ENCODE measurements around the gene ATP5F1D. TPM values are rescaled to one million over a fixed set of nuclear protein-coding genes. Genes with fewer than 3 reads are reported as not detected.
A peak's percentile ranks its signal among the peaks of the same experiment; 100 is the strongest.
"Not testable (repeated sequence)": the region's sequence is repeated elsewhere in the genome, so short reads cannot be mapped to it uniquely, and the experiment has no call there.

Gene ATP5F1D
- total RNA-seq, 1 experiment from 2014 or later, result 102 TPM

DNA sequence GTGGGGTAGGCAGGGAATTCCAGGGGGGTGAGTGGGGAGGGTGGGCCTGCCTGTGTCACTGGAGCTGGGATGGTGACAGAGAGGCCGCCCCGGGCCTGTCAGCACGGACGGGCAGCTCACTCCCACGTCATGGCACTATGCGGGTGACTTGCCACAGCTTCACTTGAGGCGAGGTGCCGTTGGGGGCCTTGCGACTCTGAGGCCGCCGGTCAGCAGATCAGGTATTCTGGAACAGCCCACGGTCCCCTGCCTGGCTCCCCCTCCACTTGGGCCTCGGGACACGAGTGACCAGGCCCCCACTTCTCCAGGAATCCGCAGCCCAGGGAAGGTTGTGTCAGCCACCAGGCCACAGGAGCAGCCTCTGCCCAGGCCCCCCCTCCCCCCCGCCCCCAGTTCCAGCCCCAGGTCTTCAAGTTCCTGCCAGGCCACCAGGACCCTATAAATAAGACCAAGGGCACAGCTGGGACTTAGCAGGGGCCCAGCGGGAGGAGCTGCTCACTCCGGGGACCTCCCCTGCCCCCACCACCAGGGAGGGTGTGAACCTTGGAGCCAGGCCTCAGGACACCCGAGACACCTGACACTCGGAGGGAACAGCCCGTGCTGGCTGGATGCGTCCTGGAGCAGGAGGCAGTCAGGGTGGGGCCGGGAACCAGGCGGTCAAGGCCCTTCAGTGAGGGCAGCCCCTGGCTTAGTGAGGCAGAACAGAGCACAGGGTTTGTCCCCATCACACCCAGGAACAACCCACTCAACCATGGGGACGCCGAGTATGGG lies 4.1 kb downstream of the ATP5F1D start:
- Histone ChIP-seq H3K4me2 (ENCODE audit: low read length) (no peak overlapping the region), H3K9me3 (ENCODE audit: low read length) (no peaks in the 10 kb centered on the region), H3K4me1 (ENCODE audit: insufficient read depth, low read length) (peaks cover 37% of the 10 kb centered on the region), H2AFZ (ENCODE audit: low read length) (no peak overlapping the region), H3K36me3 (ENCODE audit: low read depth, low read length) (peaks cover under 1% of the 10 kb centered on the region; the same call in 1 of the 2 replicates), H3K4me3 (ENCODE audit: low read length) (no peak overlapping the region), H4K20me1 (ENCODE audit: low read length) (no peaks in the 10 kb centered on the region), H3K27me3 (ENCODE audit: low read length) (no peaks in the 10 kb centered on the region), H3K27ac (ENCODE audit: low read length) (no peak overlapping the region), H3K9me2 (replicated peaks; ENCODE audit: low read length) (no peaks in the 10 kb centered on the region), H3K9ac (ENCODE audit: low read length) (no peak overlapping the region), H3F3A (ENCODE audit: low read length, unreplicated experiment) (no peaks in the 10 kb centered on the region), H3K79me2 (ENCODE audit: low read length) (peaks cover 50% of the 10 kb centered on the region)
- BruUV-seq (replicated peaks), result no TSS peak
- TF ChIP-seq EZH2phosphoT487 (IDR thresholded peaks at IDR 0.05; ENCODE audit: borderline replicate concordance, low read length), result no peak
- TF ChIP-seq, protein P1, sequence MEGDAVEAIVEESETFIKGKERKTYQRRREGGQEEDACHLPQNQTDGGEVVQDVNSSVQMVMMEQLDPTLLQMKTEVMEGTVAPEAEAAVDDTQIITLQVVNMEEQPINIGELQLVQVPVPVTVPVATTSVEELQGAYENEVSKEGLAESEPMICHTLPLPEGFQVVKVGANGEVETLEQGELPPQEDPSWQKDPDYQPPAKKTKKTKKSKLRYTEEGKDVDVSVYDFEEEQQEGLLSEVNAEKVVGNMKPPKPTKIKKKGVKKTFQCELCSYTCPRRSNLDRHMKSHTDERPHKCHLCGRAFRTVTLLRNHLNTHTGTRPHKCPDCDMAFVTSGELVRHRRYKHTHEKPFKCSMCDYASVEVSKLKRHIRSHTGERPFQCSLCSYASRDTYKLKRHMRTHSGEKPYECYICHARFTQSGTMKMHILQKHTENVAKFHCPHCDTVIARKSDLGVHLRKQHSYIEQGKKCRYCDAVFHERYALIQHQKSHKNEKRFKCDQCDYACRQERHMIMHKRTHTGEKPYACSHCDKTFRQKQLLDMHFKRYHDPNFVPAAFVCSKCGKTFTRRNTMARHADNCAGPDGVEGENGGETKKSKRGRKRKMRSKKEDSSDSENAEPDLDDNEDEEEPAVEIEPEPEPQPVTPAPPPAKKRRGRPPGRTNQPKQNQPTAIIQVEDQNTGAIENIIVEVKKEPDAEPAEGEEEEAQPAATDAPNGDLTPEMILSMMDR (conservative IDR thresholded peaks at IDR 0.05; ENCODE audit: low read depth, low read length), result no peak
- TF ChIP-seq EZH2 (IDR thresholded peaks at IDR 0.05; ENCODE audit: low read length, unreplicated experiment), result no peak
- ChIA-PET POLR2A (ENCODE audit: unreplicated experiment) (no interaction called here), CTCF (interaction anchor here (2.6 kb wide), 1 partner anchor 21 kb away, joined by 124 read pairs; no protein-coding TSS in a partner anchor)
- ATAC-seq, result no peak
- no peak for DNase-seq
- intact Hi-C loops (cut with micrococcal nuclease), result no loop called here

- POLR2A ChIA-PET (ENCODE audit: unreplicated experiment); H3K27me3 ChIP-seq (ENCODE audit: low read length); intact Hi-C loops (cut with micrococcal nuclease); BruUV-seq (replicated peaks); H3K4me3 ChIP-seq (ENCODE audit: low read length); ATAC-seq; H3F3A ChIP-seq (ENCODE audit: low read length, unreplicated experiment); DNase-seq; H3K36me3 ChIP-seq (ENCODE audit: low read depth, low read length); H4K20me1 ChIP-seq (ENCODE audit: low read length); H2AFZ ChIP-seq (ENCODE audit: low read length); H3K9ac ChIP-seq (ENCODE audit: low read length); H3K9me2 ChIP-seq (replicated peaks; ENCODE audit: low read length); H3K27ac ChIP-seq (ENCODE audit: low read length); H3K9me3 ChIP-seq (ENCODE audit: low read length); H3K4me2 ChIP-seq (ENCODE audit: low read length): not testable (repeated sequence)
- CTCF ChIA-PET, result interaction anchor here (0.6 to 1.0 kb wide), 4 partner anchors 19 to 659 kb away, joined by 3 to 15 read pairs (median 4); no protein-coding TSS in a partner anchor
- Histone ChIP-seq H3K79me2 (ENCODE audit: low read length) (peaks cover 51% of the 10 kb centered on the region), H3K4me1 (ENCODE audit: insufficient read depth, low read length) (peaks cover 31% of the 10 kb centered on the region)
Measured at GRCh38 chr19:1246265-1247087, 4.9 kb downstream of the ATP5F1D start.

- DNase-seq (no peak), ATAC-seq (peak; percentile 21)
- Histone ChIP-seq H4K20me1 (ENCODE audit: low read length) (peaks cover 5% of the 10 kb centered on the region; the same call in 1 of the 2 replicates), H3K9me3 (ENCODE audit: low read length) (no peaks in the 10 kb centered on the region), H3K4me1 (ENCODE audit: insufficient read depth, low read length) (peaks cover 36% of the 10 kb centered on the region), H3K79me2 (ENCODE audit: low read length) (peaks cover 51% of the 10 kb centered on the region), H2AFZ (ENCODE audit: low read length) (no peak overlapping the region), H3F3A (ENCODE audit: low read length, unreplicated experiment) (no peaks in the 10 kb centered on the region), H3K9me2 (replicated peaks; ENCODE audit: low read length) (no peaks in the 10 kb centered on the region), H3K9ac (ENCODE audit: low read length) (peak overlapping the region; percentile 86; the same call in 1 of the 2 replicates), H3K27me3 (ENCODE audit: low read length) (no peaks in the 10 kb centered on the region), H3K4me2 (ENCODE audit: low read length) (peak overlapping the region; percentile 77), H3K4me3 (ENCODE audit: low read length) (peak overlapping the region; percentile 78; the same call in 1 of the 2 replicates), H3K27ac (ENCODE audit: low read length) (peak overlapping the region; percentile 88), H3K36me3 (ENCODE audit: low read depth, low read length) (peaks cover 12% of the 10 kb centered on the region)
- TF ChIP-seq EZH2phosphoT487 (IDR thresholded peaks at IDR 0.05; ENCODE audit: borderline replicate concordance, low read length), result no peak
- TF ChIP-seq EZH2 (IDR thresholded peaks at IDR 0.05; ENCODE audit: low read length, unreplicated experiment), result no peak
- TF ChIP-seq, protein P1 (conservative IDR thresholded peaks at IDR 0.05; ENCODE audit: low read depth, low read length), result no peak
- BruUV-seq (replicated peaks), result no TSS peak
- ChIA-PET CTCF (no interaction called here), POLR2A (ENCODE audit: unreplicated experiment) (no interaction called here)
- intact Hi-C loops (cut with micrococcal nuclease), result no loop called here
Measured at GRCh38 chr19:1247748-1248138, 6.2 kb downstream of the ATP5F1D start.

All from PC-3 (cell line).